ENCODE results near the gene POLR1A. TPM values are rescaled to one million over a fixed set of nuclear protein-coding genes. Genes with fewer than 3 reads are reported as not detected.
A peak's percentile ranks its signal among the peaks of the same experiment; 100 is the strongest.

Gene POLR1A
- total RNA-seq, 2 experiments from 2014 or later, result 41.8 to 42.1 TPM

DNA sequence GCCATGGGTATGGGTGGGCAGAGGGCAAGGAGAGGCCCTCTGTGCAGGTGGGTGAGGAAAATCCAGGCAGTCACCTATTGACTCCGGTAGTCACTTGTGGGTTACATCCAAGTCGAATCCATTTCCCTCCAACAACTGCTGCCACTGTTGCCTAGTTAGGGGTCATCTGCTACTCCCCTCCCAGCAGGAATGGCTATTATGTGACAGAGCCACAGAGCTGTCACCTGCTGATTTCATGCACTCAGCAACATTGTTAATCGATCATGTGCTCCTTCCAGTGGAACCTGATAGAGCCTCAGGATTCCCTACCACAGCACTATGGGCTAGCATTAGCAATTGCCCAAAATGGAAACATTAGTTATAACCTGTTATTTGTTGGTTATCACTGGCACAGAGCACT, 31.4 kb downstream of the POLR1A start:
- ChIA-PET POLR2A (interaction anchor here (0.6 kb wide), 1 partner anchor 84 kb away, joined by 3 read pairs; no protein-coding TSS in a partner anchor), CTCF (interaction anchor here (12.0 kb wide), 1 partner anchor 246 kb away, joined by 186 read pairs; no protein-coding TSS in a partner anchor)
- Mint-ChIP-seq H3K27me3 (no peaks in the 10 kb centered on the region), H3K4me3 (no peak overlapping the region), H3K36me3 (ENCODE audit: low read depth) (peaks cover 66% of the 10 kb centered on the region), H3K9me3 (no peaks in the 10 kb centered on the region), H3K4me1 (ENCODE audit: low read depth) (peaks cover 13% of the 10 kb centered on the region), H3K27ac (no peak overlapping the region)
- intact Hi-C loops (cut with micrococcal nuclease), result no loop called here
- no peak for DNase-seq
- no peak for ATAC-seq
- TF ChIP-seq, protein P1, sequence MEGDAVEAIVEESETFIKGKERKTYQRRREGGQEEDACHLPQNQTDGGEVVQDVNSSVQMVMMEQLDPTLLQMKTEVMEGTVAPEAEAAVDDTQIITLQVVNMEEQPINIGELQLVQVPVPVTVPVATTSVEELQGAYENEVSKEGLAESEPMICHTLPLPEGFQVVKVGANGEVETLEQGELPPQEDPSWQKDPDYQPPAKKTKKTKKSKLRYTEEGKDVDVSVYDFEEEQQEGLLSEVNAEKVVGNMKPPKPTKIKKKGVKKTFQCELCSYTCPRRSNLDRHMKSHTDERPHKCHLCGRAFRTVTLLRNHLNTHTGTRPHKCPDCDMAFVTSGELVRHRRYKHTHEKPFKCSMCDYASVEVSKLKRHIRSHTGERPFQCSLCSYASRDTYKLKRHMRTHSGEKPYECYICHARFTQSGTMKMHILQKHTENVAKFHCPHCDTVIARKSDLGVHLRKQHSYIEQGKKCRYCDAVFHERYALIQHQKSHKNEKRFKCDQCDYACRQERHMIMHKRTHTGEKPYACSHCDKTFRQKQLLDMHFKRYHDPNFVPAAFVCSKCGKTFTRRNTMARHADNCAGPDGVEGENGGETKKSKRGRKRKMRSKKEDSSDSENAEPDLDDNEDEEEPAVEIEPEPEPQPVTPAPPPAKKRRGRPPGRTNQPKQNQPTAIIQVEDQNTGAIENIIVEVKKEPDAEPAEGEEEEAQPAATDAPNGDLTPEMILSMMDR (IDR thresholded peaks at IDR 0.05), result no peak

DNA sequence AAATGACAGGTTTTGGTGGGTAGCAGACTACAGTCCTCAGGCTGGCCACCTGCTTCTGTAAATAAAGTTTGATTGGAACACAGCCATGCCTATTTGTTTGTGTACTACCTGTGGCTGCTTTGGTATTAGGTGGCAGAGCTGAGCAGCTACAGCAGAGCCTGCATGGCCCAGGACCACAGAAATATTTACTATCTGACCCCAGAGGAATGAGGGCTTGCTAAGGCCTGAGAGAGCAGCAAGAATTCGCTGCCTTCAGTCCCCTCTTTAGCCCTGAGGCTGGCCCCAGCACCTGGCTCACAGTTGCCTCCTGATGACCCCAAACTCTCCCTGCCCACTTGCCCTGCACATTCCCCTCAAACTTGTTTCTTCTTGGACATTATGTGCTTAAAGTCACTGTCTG, 32.5 kb downstream of the POLR1A start:
- CTCF ChIA-PET, result interaction anchor here (2.2 kb wide), 1 partner anchor 246 kb away, joined by 7 read pairs; no protein-coding TSS in a partner anchor
- TF ChIP-seq, protein P1 (IDR thresholded peaks at IDR 0.05), result no peak
- DNase-seq (no peak), ATAC-seq (no peak)
- POLR2A ChIA-PET, result no interaction called here
- H3K4me1 Mint-ChIP-seq (ENCODE audit: low read depth), result peaks cover 17% of the 10 kb centered on the region
- intact Hi-C loops (cut with micrococcal nuclease), result no loop called here
- H3K27ac Mint-ChIP-seq, result no peak overlapping the region
- H3K27me3 Mint-ChIP-seq, result no peaks in the 10 kb centered on the region
- H3K36me3 Mint-ChIP-seq (ENCODE audit: low read depth), result peaks cover 66% of the 10 kb centered on the region
- no peak overlapping the region for H3K4me3 Mint-ChIP-seq
- H3K9me3 Mint-ChIP-seq, result no peaks in the 10 kb centered on the region

- intact Hi-C loops (cut with micrococcal nuclease), result no loop called here
- Mint-ChIP-seq H3K36me3 (ENCODE audit: low read depth) (peaks cover 63% of the 10 kb centered on the region), H3K27me3 (no peaks in the 10 kb centered on the region), H3K27ac (peak overlapping the region; percentile 51), H3K4me3 (no peak overlapping the region), H3K9me3 (no peaks in the 10 kb centered on the region), H3K4me1 (ENCODE audit: low read depth) (peaks cover 18% of the 10 kb centered on the region)
- POLR2A ChIA-PET, result interaction anchor here (0.6 to 1.6 kb wide), 3 partner anchors 10 to 35 kb away, joined by 3 to 4 read pairs (median 4); partner anchors contain the start of gene POLR1A
- DNase-seq (no peak), ATAC-seq (no peak)
- CTCF ChIA-PET, result interaction anchor here (2.2 kb wide), 1 partner anchor 245 kb away, joined by 7 read pairs; no protein-coding TSS in a partner anchor
- TF ChIP-seq, protein P1 (IDR thresholded peaks at IDR 0.05), result no peak
These were observed 33.3 kb downstream of the POLR1A start for GRCh38 chr2:86072271-86072858.

DNA sequence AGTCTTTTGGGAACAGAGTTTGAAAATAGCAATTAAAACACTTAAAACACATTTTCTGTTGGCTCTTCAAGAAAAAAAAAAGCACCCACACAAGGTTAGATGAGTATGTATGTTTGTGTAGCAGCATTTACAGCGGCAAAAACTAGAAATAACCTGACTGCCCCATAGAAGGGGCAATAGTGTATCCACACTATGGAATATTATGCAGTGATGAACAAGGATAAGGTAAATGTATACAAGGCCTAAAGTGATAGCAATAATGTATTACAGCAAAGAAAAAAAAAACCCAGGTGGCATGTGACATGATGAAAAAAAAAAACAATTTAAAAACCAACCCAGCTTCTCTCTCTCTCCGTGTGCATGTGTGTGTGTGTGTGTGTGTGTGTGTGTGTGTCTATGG, 34.8 kb downstream of the POLR1A start:
- H3K27me3 Mint-ChIP-seq, result no peaks in the 10 kb centered on the region
- no peak for DNase-seq
- peaks cover 27% of the 10 kb centered on the region for H3K4me1 Mint-ChIP-seq (ENCODE audit: low read depth)
- no peak for ATAC-seq
- CTCF ChIA-PET, result interaction anchor here (1.1 to 1.4 kb wide), 2 partner anchors 8 to 244 kb away, joined by 3 to 5 read pairs; no protein-coding TSS in a partner anchor
- H3K27ac Mint-ChIP-seq, result no peak overlapping the region
- H3K36me3 Mint-ChIP-seq (ENCODE audit: low read depth), result peaks cover 66% of the 10 kb centered on the region
- no peaks in the 10 kb centered on the region for H3K9me3 Mint-ChIP-seq
- POLR2A ChIA-PET, result interaction anchor here (0.7 to 1.6 kb wide), 2 partner anchors 8 to 29 kb away, joined by 3 to 4 read pairs; no protein-coding TSS in a partner anchor
- TF ChIP-seq, protein P1 (IDR thresholded peaks at IDR 0.05), result no peak
- no peak overlapping the region for H3K4me3 Mint-ChIP-seq
- intact Hi-C loops (cut with micrococcal nuclease), result no loop called here

- intact Hi-C loops (cut with micrococcal nuclease), result no loop called here
- no peak for DNase-seq
- Mint-ChIP-seq H3K9me3 (no peaks in the 10 kb centered on the region), H3K4me3 (no peak overlapping the region), H3K27ac (no peak overlapping the region), H3K27me3 (no peaks in the 10 kb centered on the region), H3K4me1 (ENCODE audit: low read depth) (peaks cover 27% of the 10 kb centered on the region), H3K36me3 (ENCODE audit: low read depth) (peaks cover 70% of the 10 kb centered on the region)
- TF ChIP-seq, protein P1 (IDR thresholded peaks at IDR 0.05), result no peak
- POLR2A ChIA-PET, result no interaction called here
- CTCF ChIA-PET, result interaction anchor here (1.1 to 1.4 kb wide), 2 partner anchors 9 to 243 kb away, joined by 3 to 5 read pairs; no protein-coding TSS in a partner anchor
- no peak for ATAC-seq
These were observed 35.8 kb downstream of the POLR1A start for GRCh38 chr2:86069783-86070339.
